Measurements from ENCODE around the gene TUBB2B. TPM values are rescaled to one million over a fixed set of nuclear protein-coding genes. Genes with fewer than 3 reads are reported as not detected.
A peak's percentile ranks its signal among the peaks of the same experiment; 100 is the strongest.

Gene TUBB2B
- total and polyA plus RNA-seq, 9 of the 15 experiments (the other 6 are each of a cell fraction or from before 2014, with no cell fraction given) = 0.11 to 9.7 (median 4.6) TPM

DNA sequence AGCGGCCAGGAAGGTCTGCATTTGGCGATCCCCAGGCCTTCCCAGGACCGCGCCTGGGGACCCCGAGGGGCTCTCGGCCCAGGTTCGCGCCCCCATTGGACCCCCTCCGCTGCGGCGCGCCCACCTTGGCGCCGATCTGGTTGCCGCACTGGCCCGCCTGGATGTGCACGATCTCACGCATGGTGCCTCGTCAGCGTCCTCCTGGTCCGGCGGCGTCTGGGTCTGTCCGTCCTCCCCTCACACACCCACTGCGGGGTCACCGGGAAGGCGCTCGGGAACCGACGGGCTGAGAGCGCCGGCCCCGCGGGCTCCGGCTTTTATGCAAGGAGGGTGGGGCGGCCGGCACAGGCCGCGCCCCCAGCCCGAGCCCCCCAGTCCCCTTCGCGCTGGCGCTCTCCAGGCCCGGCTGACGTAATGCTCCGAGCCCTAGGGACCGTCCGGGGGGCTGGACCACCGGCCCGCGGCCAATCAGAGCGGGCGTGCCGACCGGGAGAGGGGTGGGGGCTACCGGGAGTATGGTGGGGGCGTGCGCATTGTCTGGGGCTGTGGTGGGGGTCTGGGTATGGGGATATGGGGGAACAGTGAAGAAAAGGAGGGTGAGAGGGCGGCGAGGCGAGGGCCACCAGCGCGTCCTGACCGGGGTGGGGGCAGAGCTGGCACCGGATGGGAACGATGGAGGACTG lies at the start of gene TUBB2B (continued):
- peak; percentile 38; the same call in 1 of the 2 replicates for TF ChIP-seq SP1 (CRISPR knock-in tag; IDR thresholded peaks at IDR 0.05)
- no peak for TF ChIP-seq ILK (tag; IDR thresholded peaks at IDR 0.05; ENCODE audit: borderline replicate concordance, low read depth)
- TF ChIP-seq, protein P1, sequence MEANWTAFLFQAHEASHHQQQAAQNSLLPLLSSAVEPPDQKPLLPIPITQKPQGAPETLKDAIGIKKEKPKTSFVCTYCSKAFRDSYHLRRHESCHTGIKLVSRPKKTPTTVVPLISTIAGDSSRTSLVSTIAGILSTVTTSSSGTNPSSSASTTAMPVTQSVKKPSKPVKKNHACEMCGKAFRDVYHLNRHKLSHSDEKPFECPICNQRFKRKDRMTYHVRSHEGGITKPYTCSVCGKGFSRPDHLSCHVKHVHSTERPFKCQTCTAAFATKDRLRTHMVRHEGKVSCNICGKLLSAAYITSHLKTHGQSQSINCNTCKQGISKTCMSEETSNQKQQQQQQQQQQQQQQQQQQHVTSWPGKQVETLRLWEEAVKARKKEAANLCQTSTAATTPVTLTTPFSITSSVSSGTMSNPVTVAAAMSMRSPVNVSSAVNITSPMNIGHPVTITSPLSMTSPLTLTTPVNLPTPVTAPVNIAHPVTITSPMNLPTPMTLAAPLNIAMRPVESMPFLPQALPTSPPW (CRISPR knock-in tag; IDR thresholded peaks at IDR 0.05) = no peak
- TF ChIP-seq TAL1 (IDR thresholded peaks at IDR 0.05) = no peak
- TF ChIP-seq, protein P2, sequence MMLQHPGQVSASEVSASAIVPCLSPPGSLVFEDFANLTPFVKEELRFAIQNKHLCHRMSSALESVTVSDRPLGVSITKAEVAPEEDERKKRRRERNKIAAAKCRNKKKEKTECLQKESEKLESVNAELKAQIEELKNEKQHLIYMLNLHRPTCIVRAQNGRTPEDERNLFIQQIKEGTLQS (IDR thresholded peaks at IDR 0.05) = peak; percentile 57
- TF ChIP-seq, protein P2 (CRISPR knock-in tag; conservative IDR thresholded peaks at IDR 0.05) = no peak
- TF ChIP-seq ARID2 (IDR thresholded peaks at IDR 0.05) = no peak
- TF ChIP-seq NCOA6 (IDR thresholded peaks at IDR 0.05) = peak; percentile 52; the same call in 1 of the 2 replicates
- TF ChIP-seq ARNT (IDR thresholded peaks at IDR 0.05) = no peak
- TF ChIP-seq ZNF143 (CRISPR knock-in tag; IDR thresholded peaks at IDR 0.05) = no peak
- TF ChIP-seq SMC3 (conservative IDR thresholded peaks at IDR 0.05; ENCODE audit: insufficient read depth, low read depth, low read length) = no peak
- no peak for TF ChIP-seq SRSF7 (optimal IDR thresholded peaks at IDR 0.05; ENCODE audit: low read depth, low read length)
- no peak for TF ChIP-seq ZNF75A (CRISPR knock-in tag; IDR thresholded peaks at IDR 0.05)
- peak; percentile 56; the same call in 1 of the 2 replicates for TF ChIP-seq L3MBTL2 (IDR thresholded peaks at IDR 0.05)
- no peak for TF ChIP-seq ZFPM2 (CRISPR knock-in tag; IDR thresholded peaks at IDR 0.05)
- TF ChIP-seq RBFOX2 (IDR thresholded peaks at IDR 0.05; ENCODE audit: low read depth, low read length) = peak; percentile 78
- no peak for TF ChIP-seq STAT5B (CRISPR knock-in tag; IDR thresholded peaks at IDR 0.05)
- no peak for TF ChIP-seq NFXL1 (CRISPR knock-in tag; IDR thresholded peaks at IDR 0.05)
- no peak for TF ChIP-seq ATF1 (CRISPR knock-in tag; IDR thresholded peaks at IDR 0.05)
- 0 out of 2 replicates have a peak, but pooled peaks have one; percentile 18 for TF ChIP-seq ATF1 (tag; IDR thresholded peaks at IDR 0.05)
- TF ChIP-seq PRMT5 (CRISPR knock-in tag; IDR thresholded peaks at IDR 0.05) = 0 out of 2 replicates have a peak, but pooled peaks have one; percentile 10
- TF ChIP-seq SMARCE1 (IDR thresholded peaks at IDR 0.05) = no peak
- no peak for TF ChIP-seq ZFP36 (IDR thresholded peaks at IDR 0.05; ENCODE audit: low read depth, low read length, partially characterized antibody)
- TF ChIP-seq, protein P3, sequence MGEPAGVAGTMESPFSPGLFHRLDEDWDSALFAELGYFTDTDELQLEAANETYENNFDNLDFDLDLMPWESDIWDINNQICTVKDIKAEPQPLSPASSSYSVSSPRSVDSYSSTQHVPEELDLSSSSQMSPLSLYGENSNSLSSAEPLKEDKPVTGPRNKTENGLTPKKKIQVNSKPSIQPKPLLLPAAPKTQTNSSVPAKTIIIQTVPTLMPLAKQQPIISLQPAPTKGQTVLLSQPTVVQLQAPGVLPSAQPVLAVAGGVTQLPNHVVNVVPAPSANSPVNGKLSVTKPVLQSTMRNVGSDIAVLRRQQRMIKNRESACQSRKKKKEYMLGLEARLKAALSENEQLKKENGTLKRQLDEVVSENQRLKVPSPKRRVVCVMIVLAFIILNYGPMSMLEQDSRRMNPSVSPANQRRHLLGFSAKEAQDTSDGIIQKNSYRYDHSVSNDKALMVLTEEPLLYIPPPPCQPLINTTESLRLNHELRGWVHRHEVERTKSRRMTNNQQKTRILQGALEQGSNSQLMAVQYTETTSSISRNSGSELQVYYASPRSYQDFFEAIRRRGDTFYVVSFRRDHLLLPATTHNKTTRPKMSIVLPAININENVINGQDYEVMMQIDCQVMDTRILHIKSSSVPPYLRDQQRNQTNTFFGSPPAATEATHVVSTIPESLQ (CRISPR knock-in tag; IDR thresholded peaks at IDR 0.05) = 0 out of 2 replicates have a peak, but pooled peaks have one; percentile 49
